ENCODE results near the gene CCDC107.

The CCDC107 gene

DNA sequence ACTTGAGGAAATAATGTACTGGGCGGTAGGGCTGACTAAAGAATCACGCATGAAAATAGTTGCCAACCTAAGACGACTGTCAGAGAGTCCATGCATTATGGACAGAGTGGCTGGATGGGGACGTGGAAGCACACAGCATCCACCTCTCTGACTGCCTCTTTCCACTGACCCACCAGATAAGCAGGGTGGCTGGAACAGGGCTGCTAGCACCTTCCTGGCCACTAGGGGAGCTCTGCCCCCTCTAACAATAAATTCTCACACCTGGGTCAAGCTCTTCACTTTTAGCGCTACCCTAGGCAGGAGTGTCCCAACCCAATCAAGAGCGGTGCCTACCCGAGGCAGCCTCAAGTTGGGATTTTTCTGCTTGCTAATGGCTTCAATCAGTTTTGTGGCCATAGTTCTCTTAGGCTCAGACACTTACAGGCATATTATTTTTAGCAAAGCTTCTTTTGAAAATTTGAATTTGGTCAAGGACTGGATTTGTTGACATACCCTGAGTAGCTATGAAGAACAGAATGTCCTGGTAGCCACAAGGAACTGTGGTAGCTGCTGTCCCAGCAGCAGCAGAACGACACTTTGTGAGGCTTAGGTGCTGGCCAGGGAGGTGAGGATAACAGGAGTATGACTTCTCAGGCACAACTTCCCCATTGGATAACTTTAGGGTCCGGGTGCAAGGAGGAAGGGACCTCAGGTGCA lies 38.6 kb downstream of the CCDC107 start:
- TF ChIP-seq CTCF (conservative IDR thresholded peaks at IDR 0.05; ENCODE audit: control insufficient read depth, insufficient read depth, low read depth, low read length), result peak; percentile 86
- peak; percentile 53 for DNase-seq (ENCODE audit: low read depth)
- no peak overlapping the region for H3K4me3 ChIP-seq (ENCODE audit: control insufficient read depth, low read depth, low read length)

- H3K4me3 ChIP-seq (ENCODE audit: control insufficient read depth, low read depth, low read length), result no peak overlapping the region
- TF ChIP-seq CTCF (conservative IDR thresholded peaks at IDR 0.05; ENCODE audit: control insufficient read depth, insufficient read depth, low read depth, low read length), result no peak
- DNase-seq (ENCODE audit: low read depth), result no peak
These were observed 39.4 kb downstream of the CCDC107 start for GRCh38 chr9:35697486-35697885.

GRCh38 chr9:35698231-35698630 lies 40.1 kb downstream of the CCDC107 start:
- TF ChIP-seq CTCF (conservative IDR thresholded peaks at IDR 0.05; ENCODE audit: control insufficient read depth, insufficient read depth, low read depth, low read length), result no peak
- no peak for DNase-seq (ENCODE audit: low read depth)
- no peak overlapping the region for H3K4me3 ChIP-seq (ENCODE audit: control insufficient read depth, low read depth, low read length)

DNA sequence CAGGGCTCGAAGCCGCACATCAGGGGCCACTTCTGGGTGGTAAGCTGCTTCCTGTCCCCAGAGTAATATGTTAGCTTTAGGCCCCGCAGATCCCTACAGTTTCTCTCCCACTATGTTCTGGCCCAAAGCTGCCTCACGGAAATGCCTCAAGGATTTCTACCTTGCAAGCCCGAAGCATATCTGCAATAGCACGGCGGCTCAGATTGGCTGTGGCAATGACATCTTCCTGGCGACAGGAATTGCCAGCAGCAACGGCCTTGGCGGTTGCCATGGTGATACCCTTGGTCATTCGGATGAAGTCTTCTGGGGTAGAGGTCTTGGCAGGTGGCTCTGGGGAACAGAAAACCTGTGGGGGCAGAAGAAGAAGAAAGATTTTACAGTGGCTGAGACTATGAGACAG lies 41.9 kb downstream of the CCDC107 start:
- TF ChIP-seq CTCF (conservative IDR thresholded peaks at IDR 0.05; ENCODE audit: control insufficient read depth, insufficient read depth, low read depth, low read length), result no peak
- no peak for DNase-seq (ENCODE audit: low read depth)
- no peak overlapping the region for H3K4me3 ChIP-seq (ENCODE audit: control insufficient read depth, low read depth, low read length)

DNA sequence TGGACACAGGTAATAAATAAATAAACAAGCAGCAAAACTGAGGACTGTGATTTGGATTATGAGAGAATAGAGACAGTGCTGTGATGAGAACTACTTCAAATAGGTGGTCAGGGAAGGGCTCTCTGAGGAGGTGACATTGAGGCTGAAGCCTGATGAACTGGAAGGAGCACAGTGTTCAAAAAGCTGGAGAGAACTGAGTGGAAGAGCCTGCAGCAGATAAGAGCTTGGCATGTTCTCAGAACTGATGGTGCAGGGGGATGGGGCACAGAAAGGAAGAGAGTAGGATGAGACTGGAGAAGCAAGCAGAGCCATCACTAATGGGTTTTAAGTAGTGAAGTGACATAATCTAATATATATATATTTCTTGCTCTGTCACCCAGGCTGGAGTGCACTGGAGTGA lies 42.9 kb downstream of the CCDC107 start:
- no peak overlapping the region for H3K4me3 ChIP-seq (ENCODE audit: control insufficient read depth, low read depth, low read length)
- DNase-seq (ENCODE audit: low read depth), result no peak
- no peak for TF ChIP-seq CTCF (conservative IDR thresholded peaks at IDR 0.05; ENCODE audit: control insufficient read depth, insufficient read depth, low read depth, low read length)

DNA sequence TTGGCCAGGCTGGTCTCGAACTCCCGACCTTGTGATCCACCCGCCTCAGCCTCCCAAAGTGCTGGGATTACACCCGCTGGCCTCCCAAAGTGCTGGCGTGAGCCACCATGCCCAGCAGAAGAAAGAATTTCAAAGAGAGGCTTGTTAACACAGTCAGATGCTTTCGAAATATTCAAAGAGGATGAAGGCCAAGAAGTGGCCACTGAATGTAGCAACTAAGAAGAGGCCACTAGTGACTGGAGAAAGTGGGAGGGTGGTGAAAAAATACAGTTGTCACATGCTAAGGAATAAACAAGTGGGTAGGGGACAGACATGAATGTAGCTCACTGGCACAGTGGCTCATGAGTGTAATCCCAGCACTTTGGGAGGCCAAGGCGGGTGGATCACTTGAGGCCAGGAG lies 44.6 kb downstream of the CCDC107 start:
- DNase-seq (ENCODE audit: low read depth), result no peak
- no peak overlapping the region for H3K4me3 ChIP-seq (ENCODE audit: control insufficient read depth, low read depth, low read length)
- TF ChIP-seq CTCF (conservative IDR thresholded peaks at IDR 0.05; ENCODE audit: control insufficient read depth, insufficient read depth, low read depth, low read length), result no peak
